ENCODE results near the gene TMEM147.
A peak's percentile ranks its signal among the peaks of the same experiment; 100 is the strongest.

The TMEM147 gene

DNA sequence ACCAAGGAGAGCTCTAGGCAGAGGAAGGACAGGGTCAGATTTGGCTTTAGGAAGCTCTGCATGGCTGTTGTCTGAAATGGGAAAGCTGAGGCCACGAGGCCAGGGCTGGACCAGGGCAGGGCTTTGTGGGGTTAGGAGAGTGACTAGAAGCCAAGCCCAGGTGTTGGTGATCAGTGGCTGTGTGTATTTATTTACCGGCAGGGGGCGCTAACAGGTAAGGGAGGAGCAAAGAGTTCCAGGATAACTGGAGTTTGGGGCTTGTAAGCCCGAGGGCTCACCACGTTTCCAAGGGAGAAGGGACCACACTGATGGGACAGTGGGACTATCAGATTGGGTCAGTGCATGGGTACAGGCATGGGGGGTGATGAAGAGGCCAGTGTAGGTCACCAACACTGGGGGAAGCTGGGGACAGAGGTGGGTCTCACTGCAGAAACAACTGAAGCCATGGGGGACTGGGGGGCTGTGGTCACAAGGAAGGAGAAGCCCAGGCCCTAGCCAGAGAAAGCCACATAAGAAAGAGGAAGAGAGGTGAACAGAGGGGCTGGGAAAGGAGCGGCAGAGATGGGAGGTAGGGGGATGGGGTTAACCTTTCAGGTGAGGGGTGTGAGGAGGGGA lies 3.9 kb downstream of the TMEM147 start:
- peak; percentile 67 for DNase-seq

DNA sequence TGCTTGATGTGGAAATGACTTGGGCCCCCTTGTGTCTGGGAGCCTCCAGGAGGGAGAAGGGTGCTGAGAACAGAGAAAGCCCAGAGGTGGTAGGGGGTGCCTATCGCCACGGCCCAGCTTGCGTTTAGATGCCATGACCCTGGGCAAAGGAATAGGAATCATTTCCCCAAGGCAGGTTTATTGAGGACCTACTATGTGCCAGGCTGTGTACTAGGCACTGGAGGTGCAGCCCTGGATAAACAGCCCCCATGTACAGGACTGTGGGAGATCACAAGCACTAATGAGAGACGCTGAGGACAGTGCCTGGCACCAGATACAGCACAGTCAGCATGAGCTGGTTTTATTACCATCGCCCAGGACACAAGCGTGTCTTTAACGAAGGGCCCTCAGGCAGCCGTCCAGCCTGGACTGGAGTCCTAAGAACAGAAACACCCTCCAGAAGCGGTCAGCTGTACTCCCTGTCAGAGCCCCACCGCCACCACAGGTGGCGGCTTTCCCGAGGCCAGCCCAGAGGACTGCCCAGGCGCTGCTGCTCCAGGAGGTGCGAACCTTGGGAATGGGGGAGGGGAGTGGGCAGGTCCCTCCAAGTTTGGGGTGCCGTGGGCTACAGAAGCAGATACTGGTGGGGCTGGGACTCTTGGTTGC lies 4.6 kb downstream of the TMEM147 start:
- DNase-seq, result no peak

DNA sequence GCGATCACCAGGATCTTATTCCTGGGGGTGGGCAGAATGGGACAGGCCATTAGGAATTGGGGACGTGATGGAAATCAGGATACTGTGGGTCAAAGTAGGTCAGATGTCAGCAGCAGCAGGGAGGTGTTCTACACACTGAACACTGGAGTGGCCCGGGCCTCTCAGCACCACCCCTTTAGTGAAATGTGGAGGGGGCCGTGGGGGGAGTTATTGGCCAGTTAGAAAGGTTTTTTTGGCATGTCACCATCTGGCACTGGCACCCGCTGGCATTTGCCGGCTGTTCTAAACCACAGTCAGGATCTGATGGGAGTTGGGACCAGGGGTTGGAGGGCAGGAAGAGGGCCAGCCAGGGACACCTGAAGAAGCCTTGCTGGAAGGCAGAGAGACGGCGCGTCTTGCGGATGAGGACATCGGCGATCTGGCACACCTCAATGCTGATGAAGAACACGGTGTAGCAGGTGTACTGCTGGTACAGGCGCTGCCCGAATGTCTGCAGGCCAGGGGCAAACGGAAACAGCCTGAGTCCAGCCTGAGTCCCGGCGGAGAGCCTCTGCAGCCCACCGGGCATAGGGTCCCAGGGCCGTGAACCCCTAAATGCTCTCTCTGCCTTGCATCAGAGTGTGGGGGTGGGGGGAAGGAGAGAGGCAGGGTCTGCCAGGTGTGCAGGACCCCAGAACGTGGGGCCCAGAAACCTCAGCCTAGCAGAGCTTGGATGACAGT lies 5.8 kb downstream of the TMEM147 start:
- DNase-seq, result no peak

- no peak for DNase-seq
Observed at GRCh38 chr19:35552534-35553384, 7.3 kb downstream of the TMEM147 start.

- DNase-seq, result no peak
Observed at GRCh38 chr19:35553385-35554000, 8.1 kb downstream of the TMEM147 start.

GRCh38 chr19:35554076-35554475 lies 8.7 kb downstream of the TMEM147 start:
- DNase-seq, result no peak

DNA sequence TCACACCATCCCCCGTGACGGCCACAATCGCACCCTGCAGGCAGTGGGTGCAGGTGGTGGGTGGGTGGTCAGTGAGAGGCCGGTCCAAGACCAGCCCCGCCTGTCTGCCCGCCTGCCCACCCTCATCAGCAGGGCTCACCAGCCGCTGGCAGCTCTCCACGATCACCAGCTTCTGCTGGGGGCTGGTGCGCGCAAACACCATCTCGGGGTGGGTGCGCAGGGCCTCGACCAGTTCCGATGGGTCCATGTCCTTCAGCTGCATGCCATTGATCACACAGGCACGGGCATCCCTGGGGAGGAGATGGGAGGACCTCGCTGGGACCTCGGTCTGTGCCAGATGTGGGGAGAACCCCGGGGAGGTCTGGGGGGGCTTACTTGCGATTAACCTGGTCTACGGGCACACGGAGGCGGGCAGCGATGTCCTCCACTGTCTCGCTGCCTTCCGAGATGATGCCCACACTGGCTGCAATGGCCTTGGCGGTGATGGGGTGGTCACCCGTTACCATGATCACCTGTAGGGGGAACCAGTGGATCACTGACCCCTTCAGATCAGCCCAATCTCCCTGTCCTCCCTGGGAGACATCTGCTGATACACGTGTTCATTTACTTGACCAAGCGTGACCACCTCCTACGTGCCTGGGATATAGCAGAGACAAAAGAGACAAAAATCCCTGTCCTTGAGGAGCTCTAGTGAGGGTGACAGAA lies 10.0 kb downstream of the TMEM147 start:
- peak; percentile 13 for DNase-seq

- no peak for DNase-seq
Observed at GRCh38 chr19:35556025-35556590, 10.7 kb downstream of the TMEM147 start.

DNA sequence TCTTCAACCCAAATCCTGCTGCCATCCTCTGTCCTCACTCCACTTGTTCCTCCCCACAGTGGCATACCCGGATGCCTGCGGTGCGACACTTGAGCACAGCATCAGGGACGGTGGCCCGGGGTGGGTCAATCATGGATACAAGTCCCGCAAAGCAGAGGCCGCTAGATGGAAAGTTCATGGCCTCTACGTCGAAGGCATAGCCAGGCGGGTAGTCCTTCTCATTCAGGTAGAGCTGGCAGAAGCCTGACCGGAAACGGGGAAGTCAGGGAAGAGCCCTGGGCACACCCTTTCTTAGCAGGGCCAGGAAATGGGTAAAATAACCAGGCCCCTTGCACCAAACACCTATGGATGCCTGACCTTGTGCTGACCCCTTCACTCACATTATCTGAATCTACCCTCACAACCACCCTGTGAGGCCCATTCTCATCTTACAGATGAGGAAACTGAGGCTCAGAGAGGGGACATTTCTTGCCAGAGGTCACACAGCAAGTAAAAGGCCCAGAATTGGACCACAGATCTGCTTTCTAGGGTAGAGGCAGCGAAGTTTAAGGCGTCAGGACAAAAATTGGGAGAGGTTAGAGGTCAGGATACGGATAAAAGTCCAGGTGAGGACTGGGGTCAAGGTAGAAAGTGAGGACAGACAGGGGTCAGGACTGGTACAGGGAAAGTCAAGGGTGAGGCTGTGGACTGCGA lies 11.6 kb downstream of the TMEM147 start:
- DNase-seq, result no peak

DNA sequence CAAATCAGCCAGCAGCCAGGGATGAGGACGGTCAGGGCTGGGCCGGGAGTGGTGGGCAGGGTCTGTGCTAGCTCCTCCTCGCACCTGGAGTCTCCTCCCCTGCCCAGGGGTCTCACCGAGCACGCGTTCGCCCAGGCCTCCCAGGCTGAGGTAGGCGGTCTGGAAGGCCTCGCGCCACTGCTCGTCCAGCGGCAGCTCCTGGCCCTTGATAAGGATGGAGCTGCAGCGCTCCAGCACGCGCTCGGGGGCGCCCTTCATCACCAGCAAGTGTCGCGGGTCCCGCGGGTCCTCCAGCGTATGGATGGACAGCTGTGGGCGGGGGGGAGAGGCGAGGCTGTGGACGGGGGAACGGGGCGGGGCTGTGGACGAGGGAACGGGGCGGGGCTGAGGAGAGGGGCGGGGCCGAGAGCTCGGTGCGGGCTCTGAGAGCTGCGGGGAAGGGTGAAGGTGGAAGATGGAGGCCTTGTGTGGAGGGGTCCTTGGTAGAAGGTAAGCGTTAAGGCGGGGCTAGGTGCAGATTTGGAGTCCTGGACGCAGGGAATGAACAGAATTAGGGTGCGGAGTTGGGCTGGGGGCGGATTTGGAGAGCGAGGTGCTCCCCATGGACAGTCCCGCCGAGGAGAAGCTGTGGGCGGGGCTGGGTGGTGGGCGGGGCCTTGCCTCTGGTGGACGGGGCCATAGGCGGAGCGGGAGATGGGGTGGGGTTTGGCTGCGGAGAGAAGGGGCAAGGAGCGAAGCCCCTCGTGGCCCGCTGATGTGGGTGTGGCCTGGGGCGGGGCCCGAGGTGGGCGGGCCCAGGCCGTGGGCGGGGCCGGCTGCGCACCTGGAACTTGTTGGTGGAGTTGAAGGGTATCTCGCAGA lies 12.3 kb downstream of the TMEM147 start:
- peak; percentile 53 for DNase-seq

GRCh38 chr19:35558400-35559280 lies 13.2 kb downstream of the TMEM147 start:
- no peak for DNase-seq

DNA sequence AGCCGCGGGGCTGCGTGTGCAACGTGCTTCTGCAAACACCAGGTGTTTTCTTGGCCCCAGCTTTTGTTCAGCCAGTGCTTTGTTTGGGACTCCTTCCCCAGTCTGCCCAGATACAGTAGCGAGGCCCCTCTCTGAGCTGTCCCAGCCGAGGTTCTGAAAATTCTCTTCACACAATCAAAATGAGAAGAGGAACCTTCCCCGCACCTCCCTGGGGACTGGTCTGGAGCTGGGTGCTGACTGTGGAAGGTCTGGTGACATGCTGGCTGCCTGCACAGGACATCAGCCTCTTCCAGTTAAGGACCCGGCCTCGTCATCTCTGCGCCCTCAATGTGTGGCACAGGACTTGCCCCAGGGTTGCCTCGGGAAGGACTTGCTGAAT lies 13.8 kb downstream of the TMEM147 start:
- DNase-seq, result no peak

GRCh38 chr19:35559781-35560180 lies 14.4 kb downstream of the TMEM147 start:
- DNase-seq, result no peak

DNA sequence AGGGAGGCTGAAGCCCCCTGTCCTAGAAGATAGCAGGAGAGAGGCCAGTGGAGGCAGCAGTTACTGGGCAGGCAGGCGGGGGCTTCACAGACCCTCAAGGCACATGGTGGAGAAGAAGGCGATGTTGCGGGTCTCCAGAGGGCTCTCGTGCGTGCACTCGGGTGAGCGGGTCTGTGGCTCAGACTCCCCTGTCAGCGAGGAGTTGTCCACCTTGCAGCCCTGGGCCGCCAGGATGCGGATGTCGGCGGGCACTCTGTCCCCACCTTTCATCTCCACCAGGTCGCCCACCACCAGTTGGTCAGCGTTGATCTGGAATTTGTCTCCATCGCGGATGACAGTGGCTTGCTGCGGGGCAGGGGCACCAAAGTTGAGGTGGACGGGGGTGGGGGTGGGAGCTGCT lies 14.8 kb downstream of the TMEM147 start:
- DNase-seq, result no peak

DNA sequence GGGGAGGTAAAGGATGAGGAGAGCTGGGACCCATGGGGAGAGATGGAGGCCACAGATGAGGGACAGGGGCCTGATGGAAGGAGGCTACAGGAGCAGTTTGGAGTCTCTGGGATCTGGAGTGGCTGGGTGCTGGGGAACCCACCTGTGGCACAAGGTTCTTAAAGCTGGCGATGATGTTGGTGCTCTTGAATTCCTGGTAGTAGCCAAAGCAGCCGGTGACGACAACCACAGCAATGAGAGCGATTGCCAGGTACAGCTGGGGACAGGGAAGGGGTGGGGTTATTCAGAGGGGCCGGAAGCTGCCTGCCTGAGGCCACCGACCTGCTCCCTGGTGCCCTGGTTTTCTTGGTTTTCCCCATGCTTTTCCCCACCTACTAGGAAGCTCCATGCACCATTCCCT lies 15.3 kb downstream of the TMEM147 start:
- no peak for DNase-seq

GRCh38 chr19:35561436-35561835 lies 16.0 kb downstream of the TMEM147 start:
- DNase-seq, result no peak

- DNase-seq, result no peak
Observed at GRCh38 chr19:35562336-35562735, 16.9 kb downstream of the TMEM147 start.

GRCh38 chr19:35562776-35563175 lies 17.4 kb downstream of the TMEM147 start:
- DNase-seq, result no peak

DNA sequence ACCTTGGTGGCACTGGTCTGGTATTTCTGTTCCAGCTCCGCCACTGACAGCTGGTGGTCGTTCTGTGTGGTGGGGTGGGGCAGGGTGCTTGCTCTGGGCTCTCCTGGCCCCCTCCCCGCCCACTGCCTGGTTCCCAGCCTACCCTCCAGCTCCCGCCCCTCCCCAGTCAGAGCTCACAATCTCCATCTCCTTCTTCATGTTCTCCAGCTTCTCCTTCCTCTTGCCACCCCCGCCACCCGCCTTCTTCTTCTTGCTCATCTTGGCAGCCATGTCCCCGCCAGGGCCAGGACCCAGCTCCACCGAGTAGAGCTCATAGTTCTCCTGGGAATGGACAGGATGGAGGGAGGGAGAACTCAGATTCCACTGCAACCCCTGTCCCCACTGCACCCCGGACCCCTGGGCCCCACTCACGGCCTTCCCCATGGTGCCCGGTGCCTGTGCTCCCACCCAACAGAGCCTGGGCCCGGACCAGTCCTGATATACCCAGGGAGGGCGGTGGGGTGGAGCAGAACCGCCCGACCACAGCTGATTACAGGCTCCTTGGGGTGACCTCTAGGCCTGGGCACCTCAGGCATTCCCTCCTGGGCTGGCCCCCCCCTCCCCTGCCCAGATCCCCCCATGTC lies 17.9 kb downstream of the TMEM147 start, which contains the start of gene ATP4A:
ATP4A (minus strand) TSS at position 452 of the 623 bp plus-strand sequence; CDS start at position 423, 29 bp downstream.
- DNase-seq, result no peak
